ENCODE data around the gene VAV2. TPM values are rescaled to one million over a fixed set of nuclear protein-coding genes. Genes with fewer than 3 reads are reported as not detected.
A peak's percentile ranks its signal among the peaks of the same experiment; 100 is the strongest.

Gene VAV2
- polyA plus RNA-seq, 1 experiment: 9.0 TPM

- H3K4me3 ChIP-seq (ENCODE audit: low read depth, low read length): no peak overlapping the region
- peaks cover 4% of the 10 kb centered on the region for H3K27me3 ChIP-seq (ENCODE audit: control insufficient read depth, insufficient read depth, low read length)
- no peak overlapping the region for H3K27ac ChIP-seq (ENCODE audit: low read depth, low read length)
- DNase-seq (ENCODE audit: low read depth, low spot score): no peak
- H3K9me3 ChIP-seq (ENCODE audit: control insufficient read depth, insufficient read depth, low read length): no peaks in the 10 kb centered on the region; the same call in 1 of the 2 replicates
- POLR2A ChIA-PET: no interaction called here
- CTCF ChIA-PET: interaction anchor here (0.6 to 5.3 kb wide), 2 partner anchors 27 to 215 kb away, joined by 3 to 119 read pairs; partner anchors contain the start of gene BRD3OS
- TF ChIP-seq CTCF (IDR thresholded peaks at IDR 0.05; ENCODE audit: low read depth, low read length): no peak
Measured at GRCh38 chr9:133997584-133997983, 5.5 kb upstream of the VAV2 start.

GRCh38 chr9:133996531-133997520 lies 4.7 kb upstream of the VAV2 start:
- ChIA-PET CTCF (interaction anchor here (4.4 to 5.3 kb wide), 2 partner anchors 203 to 214 kb away, joined by 105 to 119 read pairs; no protein-coding TSS in a partner anchor), POLR2A (interaction anchor here (0.9 kb wide), 1 partner anchor 9 kb away, joined by 3 read pairs; no protein-coding TSS in a partner anchor)
- no peak for DNase-seq (ENCODE audit: low read depth, low spot score)
- Histone ChIP-seq H3K27ac (ENCODE audit: low read depth, low read length) (no peak overlapping the region), H3K27me3 (ENCODE audit: control insufficient read depth, insufficient read depth, low read length) (peaks cover 4% of the 10 kb centered on the region), H3K4me3 (ENCODE audit: low read depth, low read length) (no peak overlapping the region), H3K9me3 (ENCODE audit: control insufficient read depth, insufficient read depth, low read length) (no peaks in the 10 kb centered on the region; the same call in 1 of the 2 replicates)
- peak; percentile 4; the same call in 1 of the 2 replicates for TF ChIP-seq CTCF (IDR thresholded peaks at IDR 0.05; ENCODE audit: low read depth, low read length)

GRCh38 chr9:133995012-133995896 lies 3.1 kb upstream of the VAV2 start:
- Histone ChIP-seq H3K27me3 (ENCODE audit: control insufficient read depth, insufficient read depth, low read length) (peaks cover 4% of the 10 kb centered on the region), H3K27ac (ENCODE audit: low read depth, low read length) (no peak overlapping the region)

More at GRCh38 chr9:133995012-133995896, 3.1 kb upstream of the VAV2 start:
- DNase-seq (ENCODE audit: low read depth, low spot score): no peak
- Histone ChIP-seq H3K4me3 (ENCODE audit: low read depth, low read length) (no peak overlapping the region), H3K9me3 (ENCODE audit: control insufficient read depth, insufficient read depth, low read length) (no peaks in the 10 kb centered on the region; the same call in 1 of the 2 replicates)
- ChIA-PET POLR2A (no interaction called here), CTCF (interaction anchor here (0.8 to 5.3 kb wide), 19 partner anchors 15 to 252 kb away, joined by 3 to 119 read pairs (median 4); partner anchors contain the start of gene BRD3OS)
- TF ChIP-seq CTCF (IDR thresholded peaks at IDR 0.05; ENCODE audit: low read depth, low read length): peak; percentile 32; the same call in 1 of the 2 replicates
